ENCODE measurements around the gene GALNT10.
"Not testable (repeated sequence)": the region's sequence is repeated elsewhere in the genome, so short reads cannot be mapped to it uniquely, and the experiment has no call there.

The GALNT10 gene, protein sequence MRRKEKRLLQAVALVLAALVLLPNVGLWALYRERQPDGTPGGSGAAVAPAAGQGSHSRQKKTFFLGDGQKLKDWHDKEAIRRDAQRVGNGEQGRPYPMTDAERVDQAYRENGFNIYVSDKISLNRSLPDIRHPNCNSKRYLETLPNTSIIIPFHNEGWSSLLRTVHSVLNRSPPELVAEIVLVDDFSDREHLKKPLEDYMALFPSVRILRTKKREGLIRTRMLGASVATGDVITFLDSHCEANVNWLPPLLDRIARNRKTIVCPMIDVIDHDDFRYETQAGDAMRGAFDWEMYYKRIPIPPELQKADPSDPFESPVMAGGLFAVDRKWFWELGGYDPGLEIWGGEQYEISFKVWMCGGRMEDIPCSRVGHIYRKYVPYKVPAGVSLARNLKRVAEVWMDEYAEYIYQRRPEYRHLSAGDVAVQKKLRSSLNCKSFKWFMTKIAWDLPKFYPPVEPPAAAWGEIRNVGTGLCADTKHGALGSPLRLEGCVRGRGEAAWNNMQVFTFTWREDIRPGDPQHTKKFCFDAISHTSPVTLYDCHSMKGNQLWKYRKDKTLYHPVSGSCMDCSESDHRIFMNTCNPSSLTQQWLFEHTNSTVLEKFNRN

DNA sequence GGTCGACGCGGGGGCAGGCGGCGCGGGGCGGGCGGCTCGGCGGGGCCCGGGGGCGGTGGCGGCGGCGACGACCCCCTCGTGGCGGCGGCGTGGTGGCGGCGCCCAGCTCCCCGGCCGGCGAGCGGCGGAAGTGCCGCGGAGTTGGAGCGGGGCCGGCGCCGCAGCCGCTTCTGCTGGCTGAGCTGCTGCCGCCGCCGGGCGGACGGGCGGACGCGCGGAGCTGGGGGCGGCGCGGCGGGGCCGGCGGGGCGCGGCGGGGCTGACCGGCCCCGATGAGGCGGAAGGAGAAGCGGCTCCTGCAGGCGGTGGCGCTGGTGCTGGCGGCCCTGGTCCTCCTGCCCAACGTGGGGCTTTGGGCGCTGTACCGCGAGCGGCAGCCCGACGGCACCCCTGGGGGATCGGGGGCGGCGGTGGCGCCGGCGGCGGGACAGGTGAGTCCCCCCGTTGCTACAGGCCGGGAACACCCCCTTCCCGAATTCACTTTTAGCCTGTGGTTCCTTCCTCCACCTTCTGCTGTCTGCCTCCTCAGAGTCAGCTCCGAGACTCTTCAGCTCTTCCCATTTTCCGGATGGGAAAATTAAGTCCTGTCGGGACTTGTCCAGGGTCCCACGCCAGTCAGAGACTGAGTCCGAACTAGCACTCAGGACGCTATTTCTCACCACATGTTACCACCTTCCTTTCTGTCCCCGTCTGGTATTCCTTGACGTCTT is at the start of gene GALNT10:
Gene GALNT10, plus strand, starts transcription at position 139 of the 710 bp plus-strand sequence. Its CDS starts 134 bp downstream, at position 273.
- no peak for DNase-seq (ENCODE audit: low read depth in 2 of 2)

DNA sequence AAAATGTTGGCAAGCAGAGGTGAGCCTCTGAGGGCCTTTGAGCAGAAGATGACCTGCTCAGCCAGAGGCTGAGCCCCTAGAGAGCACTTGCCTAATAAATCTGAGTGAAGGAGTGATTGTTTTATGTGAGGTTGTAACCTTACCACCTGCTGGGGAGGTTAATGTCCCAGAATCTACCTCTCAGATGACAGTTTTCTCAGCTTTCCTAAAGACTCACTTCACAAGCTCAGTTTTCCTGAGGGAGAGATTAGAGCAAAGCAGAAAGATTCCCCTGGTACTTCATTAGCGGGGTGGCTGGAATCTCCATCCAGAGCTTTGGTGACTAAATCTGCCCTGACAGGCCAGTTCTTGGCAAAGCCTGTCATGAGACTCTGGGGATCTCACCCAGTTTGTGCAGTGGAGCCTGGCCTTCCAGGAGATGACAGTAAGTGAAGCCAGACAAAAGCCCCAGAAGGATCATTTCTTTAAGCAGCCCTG is 48.8 kb upstream of the GALNT10 start:
- no peak for DNase-seq (ENCODE audit: low read depth in 2 of 2)

DNA sequence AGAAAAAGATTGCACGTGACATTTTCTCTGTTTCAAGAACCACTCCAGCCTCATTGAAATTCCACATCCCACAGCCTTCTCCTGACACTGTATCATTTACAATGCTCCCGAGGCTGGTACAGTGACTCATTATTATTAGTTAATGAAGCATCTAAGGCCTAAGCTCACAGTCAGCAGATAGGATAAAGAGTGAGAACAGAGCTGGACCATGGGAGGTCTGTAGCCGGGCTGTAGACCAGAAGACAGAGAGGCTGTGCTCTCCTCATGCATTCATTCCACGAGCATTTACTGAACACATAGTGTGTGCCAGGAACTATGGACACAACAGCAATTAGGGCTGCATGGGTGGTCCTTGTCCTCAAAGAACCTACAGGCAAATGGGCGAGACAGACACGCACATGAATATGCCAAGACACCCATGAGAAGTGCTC is 47.3 kb upstream of the GALNT10 start:
- DNase-seq (ENCODE audit: low read depth in 2 of 2) = no peak

DNA sequence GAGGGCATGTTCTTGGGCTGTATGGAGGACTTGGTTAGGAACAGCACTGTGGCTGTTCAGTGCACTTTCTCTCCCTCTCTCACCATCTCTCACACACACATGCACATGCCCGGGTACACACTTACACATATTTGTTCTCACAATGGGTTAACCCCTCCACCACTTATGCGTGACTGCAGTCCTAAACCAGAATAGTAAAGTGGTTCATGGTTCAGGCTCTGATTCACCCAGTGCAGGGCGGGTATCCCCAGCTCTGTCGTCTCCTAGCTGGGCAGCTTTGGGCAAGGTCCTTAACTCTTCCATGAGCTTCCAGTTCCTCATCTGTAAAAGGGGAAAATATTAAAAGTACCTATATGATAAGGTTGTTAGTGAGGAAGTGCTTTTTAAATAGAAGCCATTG is 45.3 kb upstream of the GALNT10 start:
- no peak for DNase-seq (ENCODE audit: low read depth in 2 of 2)

DNA sequence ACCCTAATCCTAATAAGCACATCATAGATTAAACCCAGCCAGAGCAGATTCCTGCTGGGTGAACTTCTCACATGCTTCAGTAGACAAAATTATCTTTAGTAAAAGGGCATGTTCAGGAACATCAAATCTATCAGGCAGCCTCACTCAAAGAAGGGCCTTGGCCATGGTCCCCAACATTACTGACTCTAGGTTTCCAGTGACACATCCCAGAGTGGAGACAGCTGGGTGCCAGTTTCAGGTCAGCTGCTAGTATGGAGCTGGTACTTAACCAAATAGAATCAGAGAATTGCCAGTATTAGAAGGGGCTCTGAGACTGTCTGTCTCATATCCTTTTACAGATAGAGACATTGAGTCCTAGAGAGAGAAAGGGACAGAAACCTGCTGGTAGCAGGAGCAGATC is 44.1 kb upstream of the GALNT10 start:
- DNase-seq (ENCODE audit: low read depth in 2 of 2) = no peak

DNA sequence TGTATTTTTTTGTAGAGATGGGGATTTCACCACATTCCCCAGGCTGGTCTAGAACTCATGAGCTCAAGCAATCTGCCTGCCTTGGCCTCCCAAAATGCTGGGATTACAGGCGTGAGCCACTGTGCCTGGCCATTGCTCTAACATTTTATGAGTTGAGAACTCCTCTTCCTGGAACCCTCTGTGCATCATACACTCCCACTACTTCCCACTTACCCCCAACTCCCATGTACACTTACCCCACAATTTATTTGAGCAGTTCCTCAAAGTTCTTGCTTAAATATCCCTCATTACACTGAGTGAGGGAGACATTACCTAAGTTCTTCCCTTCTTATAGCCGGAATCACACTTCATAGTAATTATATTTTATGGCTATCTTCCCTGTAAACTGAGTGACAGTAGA is 42.9 kb upstream of the GALNT10 start:
- no peak for DNase-seq (ENCODE audit: low read depth in 2 of 2)

DNA sequence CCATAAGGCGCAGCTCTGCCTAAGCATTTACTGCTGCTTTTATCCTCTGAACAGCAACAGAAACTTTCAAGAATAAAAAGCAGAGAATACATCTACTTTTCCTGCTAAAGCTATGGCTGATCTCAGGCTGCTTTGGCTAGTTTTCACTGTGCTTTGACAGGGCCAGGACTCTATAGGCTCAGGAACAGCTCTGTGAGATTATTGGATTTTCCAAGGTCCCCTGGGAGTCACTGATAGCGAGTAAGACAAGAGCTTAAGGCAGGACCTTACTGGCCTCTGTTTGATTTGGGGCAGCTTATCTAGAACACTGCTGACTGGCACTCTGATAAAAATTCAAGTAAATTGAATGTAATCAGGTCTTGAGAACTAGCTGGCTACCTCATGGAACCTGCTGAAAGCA is 40.1 kb upstream of the GALNT10 start:
- DNase-seq (ENCODE audit: low read depth in 2 of 2) = not testable (repeated sequence)

DNA sequence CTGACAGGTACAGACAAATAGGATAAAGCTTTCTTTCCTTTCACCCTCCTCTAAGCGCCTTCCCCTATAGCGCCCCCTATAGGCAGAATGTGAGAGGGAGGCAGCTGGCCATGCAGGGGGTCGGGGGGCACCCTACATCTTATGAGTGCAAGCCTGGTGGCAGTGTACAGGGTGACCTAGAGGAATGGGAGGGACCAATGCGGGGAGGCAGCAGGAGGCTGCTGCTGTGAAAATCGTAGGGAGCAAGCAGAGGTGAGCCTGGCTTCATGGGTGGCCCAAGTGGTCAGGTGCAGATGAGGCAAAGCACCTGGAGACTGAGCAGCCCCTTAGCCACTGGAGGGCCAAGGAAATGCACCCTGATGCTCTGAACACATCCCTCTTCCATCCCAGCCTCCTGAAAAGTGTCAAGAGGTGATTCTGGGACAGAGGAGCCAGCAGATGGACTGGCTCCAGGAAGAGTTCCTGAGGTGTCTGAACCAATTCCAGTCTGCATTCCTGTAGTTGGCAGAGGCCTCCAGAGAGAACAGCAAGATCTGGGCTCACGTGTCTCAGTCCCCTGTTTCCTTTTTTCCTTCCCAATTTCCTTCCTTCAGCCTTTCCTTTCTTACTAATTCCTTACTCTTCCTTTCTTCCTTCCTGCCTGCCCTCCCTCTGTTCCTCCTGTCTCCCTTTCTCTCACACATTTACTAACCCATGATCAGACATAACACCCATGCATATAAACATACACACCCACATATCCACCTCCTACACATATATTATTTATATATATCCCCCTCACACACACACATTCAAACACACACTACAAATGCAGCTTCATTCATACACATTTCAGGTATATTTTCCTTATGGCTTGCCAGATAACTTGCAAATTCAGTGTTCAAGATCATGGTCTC is 32.8 kb upstream of the GALNT10 start:
- DNase-seq (ENCODE audit: low read depth in 2 of 2) = no peak

DNA sequence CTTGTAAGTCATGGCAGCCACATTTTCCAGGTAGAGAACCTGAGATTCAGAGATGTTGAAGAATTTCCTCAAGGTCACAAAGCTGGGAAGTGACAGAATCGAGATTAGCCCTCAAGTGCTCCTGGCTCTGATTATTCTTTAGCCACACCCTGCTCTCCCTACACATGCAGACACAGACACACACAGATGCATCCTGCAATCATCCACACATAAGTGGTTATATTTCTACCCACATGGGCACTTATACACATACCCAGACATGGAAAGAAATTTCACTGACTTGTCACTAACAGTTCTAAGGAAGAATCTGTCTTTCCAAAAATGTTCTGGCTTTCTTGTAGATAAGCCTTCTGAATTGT is 32.2 kb upstream of the GALNT10 start:
- DNase-seq (ENCODE audit: low read depth in 2 of 2) = no peak

DNA sequence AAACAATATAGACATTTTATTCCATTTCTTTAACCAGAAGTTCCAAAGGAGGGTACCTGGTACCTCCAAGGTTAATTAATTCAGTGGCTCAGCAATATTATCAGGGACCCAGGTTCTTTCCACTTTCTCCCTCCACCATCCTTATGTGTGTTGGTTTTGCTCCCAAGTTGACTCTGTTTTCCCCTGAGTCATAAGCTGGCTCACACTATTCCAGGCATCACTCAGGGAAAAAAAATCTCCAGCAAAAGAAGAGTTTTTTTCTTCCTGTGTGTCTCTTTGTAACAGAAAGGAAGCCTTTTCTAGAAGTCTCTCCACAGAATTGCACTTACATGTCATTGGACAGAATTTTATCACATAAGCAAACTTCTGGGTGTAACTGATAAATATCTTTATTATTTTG is 31.2 kb upstream of the GALNT10 start:
- DNase-seq (ENCODE audit: low read depth in 2 of 2) = no peak

DNA sequence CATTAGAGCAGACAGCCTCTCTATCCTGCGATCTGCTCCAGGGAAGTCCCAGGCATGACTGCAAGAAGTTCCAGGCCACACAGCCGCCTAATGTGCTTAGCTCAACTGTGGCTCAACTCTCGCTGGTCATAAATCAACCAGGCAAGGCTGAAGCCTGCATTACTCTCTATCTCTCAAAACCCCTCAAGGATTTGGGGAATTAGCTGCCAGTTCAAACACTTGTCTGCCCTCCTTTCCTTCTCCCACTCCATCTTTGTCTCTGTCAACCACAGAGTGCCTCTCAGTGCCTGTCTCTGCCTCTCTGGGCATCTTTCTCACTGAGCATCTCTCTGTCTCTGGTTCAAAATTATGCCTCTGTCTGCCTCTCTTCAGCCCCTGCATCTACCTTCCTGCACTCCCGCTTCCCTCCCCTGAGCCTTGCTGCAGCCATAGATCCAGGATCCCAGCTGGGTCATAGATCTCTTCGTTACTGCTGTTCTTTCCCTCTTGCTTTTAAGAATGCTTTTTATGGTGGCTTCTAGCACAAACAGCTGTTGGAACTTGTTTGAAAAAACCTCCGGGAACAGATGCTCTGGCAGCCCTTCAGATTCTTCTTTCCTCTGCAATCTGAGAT is 27.9 kb upstream of the GALNT10 start:
- no peak for DNase-seq (ENCODE audit: low read depth in 2 of 2)

DNA sequence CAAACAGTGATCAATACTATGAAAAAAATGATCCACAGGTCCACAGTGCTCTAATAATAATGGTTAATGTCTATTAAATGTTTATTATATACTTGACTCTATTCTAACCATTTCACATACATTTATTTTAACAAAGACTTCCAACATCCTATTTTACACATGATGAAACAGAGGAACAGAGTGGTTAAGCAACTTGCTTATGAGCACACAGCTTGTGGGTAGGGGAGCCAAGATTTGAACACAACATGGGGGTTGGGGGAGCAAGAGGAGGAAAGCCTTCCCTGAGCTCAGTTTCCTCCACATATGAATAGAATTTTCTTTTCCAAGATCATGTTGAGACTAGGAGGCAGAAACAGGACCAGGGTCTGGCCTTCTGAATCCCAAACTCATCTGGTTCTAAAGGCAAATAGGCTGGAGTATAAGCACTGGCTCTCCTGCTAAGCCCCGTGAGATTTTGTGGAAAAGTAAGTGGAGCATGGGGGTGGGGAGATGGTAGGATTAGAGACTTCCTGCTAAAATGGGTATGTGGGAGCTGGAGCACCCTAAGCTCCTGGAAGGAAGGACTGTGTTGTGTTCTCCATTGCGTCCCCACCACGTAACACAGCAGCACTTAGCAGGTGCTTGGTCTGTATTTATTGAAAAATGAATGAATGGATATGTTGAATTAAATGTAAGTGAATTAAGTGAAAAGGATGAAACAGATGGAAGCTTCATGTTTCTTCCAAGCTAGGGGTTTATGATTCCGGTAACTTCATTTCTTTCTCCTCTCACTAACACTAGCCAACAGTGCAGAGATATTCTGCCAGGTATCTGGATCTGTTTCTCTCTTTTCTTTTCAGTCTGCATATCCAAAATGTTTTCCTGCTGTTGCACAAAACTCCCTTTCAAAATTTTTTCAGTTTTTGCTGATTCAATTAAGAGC is 26.9 kb upstream of the GALNT10 start:
- DNase-seq (ENCODE audit: low read depth in 2 of 2) = no peak

DNA sequence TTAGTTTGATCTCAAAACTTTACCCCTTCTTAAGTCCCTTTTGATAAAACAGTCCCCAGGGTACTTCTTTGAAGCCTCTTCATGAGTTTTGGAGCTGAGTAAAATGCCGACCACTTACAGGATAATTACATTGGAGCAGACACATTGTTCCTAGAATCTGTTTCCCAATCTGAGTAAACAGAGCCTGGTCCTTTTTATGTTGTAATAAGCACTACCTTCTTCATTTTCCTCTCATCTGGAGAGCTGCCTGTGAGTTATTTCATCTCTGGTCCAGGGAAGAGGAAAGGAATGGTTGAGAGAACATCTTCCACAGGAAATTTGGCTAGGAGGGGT is 26.3 kb upstream of the GALNT10 start:
- DNase-seq (ENCODE audit: low read depth in 2 of 2) = no peak

DNA sequence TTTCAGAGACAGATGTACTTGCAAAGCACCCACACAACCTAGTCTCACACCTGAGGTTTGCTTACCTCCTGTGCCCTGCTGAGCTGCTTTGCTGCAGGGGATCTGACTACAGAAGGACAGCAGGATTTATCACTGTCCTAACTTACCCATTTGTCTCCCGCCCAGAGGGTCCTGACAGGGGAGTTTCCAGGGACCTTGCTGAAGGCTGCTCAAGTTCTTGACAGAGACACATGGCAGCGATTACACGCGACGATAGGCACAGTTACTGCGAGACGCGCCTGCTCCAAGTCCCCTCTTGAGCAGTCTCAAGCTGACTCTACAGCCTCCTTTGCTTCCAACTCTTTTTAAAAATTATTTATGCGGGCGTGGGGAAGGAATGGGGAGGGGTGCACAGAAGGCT is 24.6 kb upstream of the GALNT10 start:
- no peak for DNase-seq (ENCODE audit: low read depth in 2 of 2)

DNA sequence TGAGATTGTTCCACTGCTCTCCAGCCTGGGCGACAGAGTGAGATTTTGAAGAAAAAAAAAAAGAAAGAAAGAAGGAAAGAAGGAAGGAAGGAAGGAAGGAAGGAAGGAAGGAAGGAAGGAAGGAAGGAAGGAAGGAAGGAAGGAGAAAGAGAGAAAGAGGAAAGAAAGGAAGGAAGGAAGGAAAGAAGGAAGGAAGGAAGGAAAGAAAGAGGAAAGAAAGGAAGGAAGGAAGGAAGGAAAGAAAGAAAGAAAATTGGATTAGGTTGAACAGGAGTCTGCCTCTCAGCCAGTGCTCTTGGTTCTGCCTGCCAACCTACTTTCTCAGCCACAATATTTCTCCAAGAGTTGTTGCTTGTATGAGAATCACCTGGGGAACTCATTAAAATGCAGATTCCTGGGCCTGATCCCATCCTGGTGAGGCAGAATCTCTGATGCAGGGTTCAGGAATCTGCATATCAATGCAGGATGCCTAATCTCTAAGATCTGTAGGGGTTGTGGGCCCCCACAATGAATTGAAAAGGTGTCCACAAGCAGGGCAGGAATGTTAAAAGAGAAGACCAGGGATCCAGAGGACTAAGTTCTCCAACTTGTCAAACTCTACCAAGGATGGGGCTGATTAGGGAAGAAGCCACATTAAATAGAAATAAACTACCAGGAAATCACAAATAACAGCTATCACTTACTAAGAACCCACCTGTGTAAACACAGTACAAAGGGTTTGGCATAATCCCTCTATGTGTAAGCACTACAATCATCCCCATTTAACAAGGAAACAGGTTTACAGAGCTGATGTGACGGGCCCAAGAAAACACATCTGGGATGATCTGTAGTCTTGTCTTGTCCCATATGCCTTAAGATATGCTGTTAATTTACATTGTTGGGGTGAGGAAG is 23.4 kb upstream of the GALNT10 start:
- no peak for DNase-seq (ENCODE audit: low read depth in 2 of 2)

DNA sequence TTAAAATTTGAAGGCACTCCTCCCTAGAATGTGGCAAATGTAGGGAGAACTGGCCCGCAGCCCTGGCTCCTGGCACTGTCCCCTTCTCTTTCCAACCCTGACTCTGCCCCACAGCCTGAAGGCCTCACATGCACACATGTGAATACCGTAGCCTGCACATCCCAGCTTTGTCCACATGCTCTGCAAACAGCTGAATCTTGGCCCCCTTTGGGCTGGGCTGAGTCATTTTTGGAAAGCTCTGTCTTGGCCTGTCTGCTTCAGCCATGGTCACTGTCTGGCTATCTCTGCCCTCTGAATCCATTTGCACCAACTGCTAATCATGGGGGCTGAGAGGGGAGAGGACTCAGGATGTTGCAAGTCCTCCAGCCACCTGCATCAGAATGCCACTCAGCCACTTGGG is 22.1 kb upstream of the GALNT10 start:
- no peak for DNase-seq (ENCODE audit: low read depth in 2 of 2)

DNA sequence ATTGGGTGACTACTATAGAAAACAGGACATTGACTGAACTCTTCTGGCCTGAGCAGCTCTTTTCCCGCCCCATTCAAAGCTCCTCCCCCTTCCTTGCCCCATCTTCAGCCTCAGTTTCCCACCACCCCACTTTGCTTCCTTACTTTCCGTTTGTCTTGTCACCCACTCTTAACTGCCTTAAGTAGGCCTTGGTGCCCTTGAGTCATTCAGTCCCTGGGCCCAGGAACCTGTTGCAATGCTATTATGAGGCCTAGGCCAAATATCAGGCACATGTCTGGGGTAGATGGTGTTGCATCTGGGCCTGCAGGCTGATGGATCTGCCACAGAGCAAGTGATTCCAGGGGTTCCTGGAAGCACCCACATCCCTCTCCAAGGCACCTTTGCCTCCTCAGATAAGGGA is 17.7 kb upstream of the GALNT10 start:
- no peak for DNase-seq (ENCODE audit: low read depth in 2 of 2)

DNA sequence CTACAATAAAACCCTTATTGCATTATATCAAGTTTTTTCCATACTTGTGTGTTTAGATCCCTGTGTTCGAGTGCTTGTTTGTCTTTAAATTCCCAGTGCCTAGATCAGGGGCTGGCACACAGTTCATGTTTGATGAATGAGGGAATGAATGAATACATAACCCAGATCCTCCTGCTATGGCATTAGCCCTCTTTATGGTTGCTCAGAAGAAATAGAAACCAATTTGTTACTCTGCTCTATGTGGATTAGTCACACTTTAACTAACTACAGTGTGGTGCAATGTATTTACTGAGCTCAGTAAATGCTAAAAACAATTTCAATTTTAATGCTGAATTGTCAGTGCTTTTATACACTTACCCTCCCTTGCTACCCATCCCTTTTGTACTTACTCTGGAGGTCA is 16.4 kb upstream of the GALNT10 start:
- DNase-seq (ENCODE audit: low read depth in 2 of 2) = no peak

DNA sequence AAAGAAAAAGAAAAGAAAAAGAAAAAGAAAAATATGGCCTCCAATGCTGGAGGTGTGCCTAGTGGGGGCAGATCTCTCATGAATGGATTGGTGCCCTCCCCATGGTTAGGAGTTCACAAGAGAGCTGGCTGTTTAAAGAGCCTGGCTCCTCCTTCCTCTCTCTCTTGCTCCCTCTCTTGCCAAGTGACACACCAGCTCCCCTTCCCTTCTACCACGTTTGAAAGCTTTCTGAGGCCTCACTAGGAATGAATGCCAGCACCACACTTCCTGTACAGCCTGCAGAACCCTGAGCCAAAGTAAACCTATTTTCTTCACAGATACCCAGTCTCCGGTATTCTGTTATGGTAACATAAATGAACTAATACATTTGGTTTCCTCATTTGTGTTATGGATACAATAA is 14.4 kb upstream of the GALNT10 start:
- no peak for DNase-seq (ENCODE audit: low read depth in 2 of 2)
